ENCODE measurements around the gene RNF115.
"Not testable (repeated sequence)": the region's sequence is repeated elsewhere in the genome, so short reads cannot be mapped to it uniquely, and the experiment has no call there.

RNF115 gene

GRCh38 chr1:145827966-145828365 lies 4.1 kb upstream of the RNF115 start:
- DNase-seq (ENCODE audit: low spot score): no peak

GRCh38 chr1:145826030-145826429 lies 2.1 kb upstream of the RNF115 start:
- no peak for DNase-seq (ENCODE audit: low spot score)

GRCh38 chr1:145824499-145824842 lies 576 bp upstream of the RNF115 start:
- no peak for DNase-seq (ENCODE audit: low spot score)

GRCh38 chr1:145822779-145823331 lies 1.0 kb downstream of the RNF115 start:
- DNase-seq (ENCODE audit: low spot score): not testable (repeated sequence)

GRCh38 chr1:145818095-145818494 lies 5.8 kb downstream of the RNF115 start:
- not testable (repeated sequence) for DNase-seq (ENCODE audit: low spot score)

GRCh38 chr1:145812977-145813810 lies 10.7 kb downstream of the RNF115 start:
- not testable (repeated sequence) for DNase-seq (ENCODE audit: low spot score)

- DNase-seq (ENCODE audit: low spot score): no peak
These were observed 17.1 kb downstream of the RNF115 start for GRCh38 chr1:145806844-145807243.

- DNase-seq (ENCODE audit: low spot score): no peak
These were observed 17.5 kb downstream of the RNF115 start for GRCh38 chr1:145806408-145806807.

GRCh38 chr1:145805057-145805456 lies 18.8 kb downstream of the RNF115 start:
- no peak for DNase-seq (ENCODE audit: low spot score)

- DNase-seq (ENCODE audit: low spot score): no peak
These were observed 19.5 kb downstream of the RNF115 start for GRCh38 chr1:145804235-145805045.

GRCh38 chr1:145799806-145800205 lies 24.1 kb downstream of the RNF115 start:
- DNase-seq (ENCODE audit: low spot score): no peak

GRCh38 chr1:145796753-145797152 lies 27.1 kb downstream of the RNF115 start:
- no peak for DNase-seq (ENCODE audit: low spot score)

GRCh38 chr1:145795257-145795881 lies 28.5 kb downstream of the RNF115 start:
- no peak for DNase-seq (ENCODE audit: low spot score)

- no peak for DNase-seq (ENCODE audit: low spot score)
These were observed 31.4 kb downstream of the RNF115 start for GRCh38 chr1:145792484-145792883.

- DNase-seq (ENCODE audit: low spot score): not testable (repeated sequence)
These were observed 32.0 kb downstream of the RNF115 start for GRCh38 chr1:145791860-145792259.

GRCh38 chr1:145788580-145788979 lies 35.3 kb downstream of the RNF115 start:
- DNase-seq (ENCODE audit: low spot score): no peak

- no peak for DNase-seq (ENCODE audit: low spot score)
These were observed 37.6 kb downstream of the RNF115 start for GRCh38 chr1:145786271-145786670.

GRCh38 chr1:145785547-145785946 lies 38.3 kb downstream of the RNF115 start:
- no peak for DNase-seq (ENCODE audit: low spot score)

- no peak for DNase-seq (ENCODE audit: low spot score)
These were observed 39.5 kb downstream of the RNF115 start for GRCh38 chr1:145784409-145784808.

GRCh38 chr1:145782272-145783099 lies 41.4 kb downstream of the RNF115 start:
- DNase-seq (ENCODE audit: low spot score): peak; percentile 60

GRCh38 chr1:145778146-145778540 lies 45.8 kb downstream of the RNF115 start:
- no peak for DNase-seq (ENCODE audit: low spot score)
